SKM-1 (cell line): Measurements from ENCODE around the gene C1QTNF12.

Experiments
- DNase-seq: peaks from one replicate; lab custom pipeline; 2025; ENCODE audit not compliant: unreplicated experiment; lab: John Stamatoyannopoulos, UW

Gene C1QTNF12

GRCh38 chr1:1241588-1242219, 4.8 kb downstream of the C1QTNF12 start:
- DNase-seq = no peak

DNA sequence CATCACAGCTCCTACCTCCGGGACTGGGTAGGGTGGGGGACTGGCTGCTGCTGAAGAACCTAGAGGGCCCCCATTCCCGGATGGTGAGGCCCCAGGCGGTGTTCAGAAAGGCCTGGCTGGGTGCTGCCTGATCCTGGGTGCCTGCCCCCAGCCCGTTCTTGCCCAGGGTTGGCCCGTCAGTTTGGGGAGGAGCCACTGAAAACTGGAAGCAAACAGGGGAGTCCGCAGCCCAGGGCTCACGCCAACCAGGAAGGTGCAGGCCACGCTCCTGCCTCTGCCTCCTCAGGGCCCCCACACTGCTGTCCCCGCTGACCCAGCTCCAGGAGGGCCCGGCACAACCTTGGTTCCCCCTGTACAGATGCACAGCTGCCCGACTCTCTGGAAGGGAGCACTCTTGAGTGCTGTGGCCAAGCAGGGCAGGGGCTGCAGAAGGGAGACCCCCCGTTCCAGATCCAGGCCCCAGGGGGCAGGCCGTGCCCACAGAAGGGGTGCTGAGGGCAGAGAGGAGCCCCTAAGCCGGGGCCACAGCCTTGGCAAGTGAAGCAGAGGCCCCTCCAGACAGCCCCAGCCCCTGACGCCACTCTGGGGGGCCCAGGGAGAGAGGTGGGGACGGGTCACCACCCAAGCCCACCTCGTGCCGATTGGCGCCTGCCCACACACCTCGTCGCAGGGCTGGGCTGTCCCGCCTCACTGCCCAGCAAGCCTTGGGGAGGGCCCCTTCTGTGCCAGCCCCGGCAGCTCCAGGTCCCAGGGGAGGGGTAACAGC, 5.5 kb downstream of the C1QTNF12 start:
- no peak for DNase-seq

DNA sequence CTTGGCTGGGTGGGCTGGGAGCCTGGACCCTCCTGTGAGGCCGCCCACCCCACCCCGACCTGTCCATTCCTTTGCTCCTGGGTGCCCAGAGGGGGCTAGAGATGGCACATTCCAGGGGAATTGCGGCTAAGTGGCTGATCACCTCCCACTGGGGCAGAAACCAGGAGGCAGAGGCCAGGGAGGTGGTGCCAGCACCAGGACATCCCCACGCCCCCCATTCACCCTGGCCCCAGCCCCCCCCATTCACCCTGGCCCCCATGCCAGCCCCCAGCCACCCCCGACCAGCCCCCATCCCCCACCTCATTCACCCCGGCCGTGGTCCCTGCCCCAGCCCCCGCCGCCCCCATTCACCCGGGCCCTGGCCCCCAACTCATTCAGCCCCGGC, 6.2 kb downstream of the C1QTNF12 start:
- no peak for DNase-seq

DNA sequence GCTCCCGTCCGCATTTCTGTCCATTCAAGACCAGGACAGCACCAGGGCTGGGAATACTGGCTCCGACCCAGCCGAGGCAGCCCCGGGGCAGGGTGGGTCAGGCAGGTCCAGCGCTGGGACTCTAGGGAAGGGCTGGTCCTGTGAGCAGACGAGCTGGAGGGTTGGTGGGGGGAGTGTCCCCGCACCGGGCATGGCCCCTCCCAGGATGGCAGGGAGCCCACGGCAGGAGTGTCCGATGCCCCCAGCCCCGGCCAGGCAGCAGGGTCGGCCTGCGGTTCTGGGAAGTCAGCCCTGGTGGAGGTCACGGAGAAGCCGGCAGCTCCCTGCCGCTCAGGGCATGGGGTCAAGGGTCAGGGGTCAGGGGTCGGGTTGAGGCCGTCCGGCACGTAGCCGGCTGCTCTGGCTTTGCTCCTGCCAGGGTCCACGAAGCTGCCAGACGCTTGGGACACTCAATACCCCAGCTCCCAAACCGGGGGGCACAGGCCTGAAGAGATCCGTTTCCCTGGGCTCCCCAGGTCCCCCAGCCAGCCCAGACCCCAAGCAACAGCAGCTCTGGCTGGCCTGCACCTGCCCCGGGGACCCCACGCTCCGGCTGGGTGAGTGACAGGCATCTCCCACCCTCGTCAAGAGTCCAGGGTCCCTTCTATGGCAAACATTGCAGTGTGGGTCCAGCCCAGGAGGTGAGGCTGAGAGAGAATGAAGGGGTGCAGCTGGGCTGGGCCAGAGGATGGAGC, 6.7 kb downstream of the C1QTNF12 start:
- DNase-seq = no peak

DNA sequence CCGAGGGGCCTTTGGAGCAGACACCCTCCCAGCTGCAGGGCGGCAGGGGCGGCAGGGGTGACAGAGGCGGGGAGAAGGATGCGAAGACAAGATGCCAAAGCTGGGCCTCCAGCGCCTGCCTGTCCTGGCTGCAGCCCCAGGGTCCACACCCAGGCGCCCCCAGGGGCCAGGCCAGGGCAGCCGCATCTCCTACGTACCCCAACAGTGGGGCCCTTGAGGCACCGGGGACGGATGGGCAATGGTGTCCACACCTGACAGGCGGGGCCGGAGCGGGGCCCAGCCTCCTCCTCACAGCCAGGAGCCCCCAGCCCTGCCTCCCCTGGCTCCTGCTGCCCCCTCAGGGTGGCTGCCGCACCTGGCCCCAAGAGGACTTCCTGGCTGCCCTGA, 7.3 kb downstream of the C1QTNF12 start:
- no peak for DNase-seq

GRCh38 chr1:1238702-1239178, 7.8 kb downstream of the C1QTNF12 start:
- DNase-seq = no peak

GRCh38 chr1:1237874-1238701, 8.4 kb downstream of the C1QTNF12 start:
- DNase-seq = no peak

GRCh38 chr1:1236945-1237873, 9.3 kb downstream of the C1QTNF12 start:
- no peak for DNase-seq

DNA sequence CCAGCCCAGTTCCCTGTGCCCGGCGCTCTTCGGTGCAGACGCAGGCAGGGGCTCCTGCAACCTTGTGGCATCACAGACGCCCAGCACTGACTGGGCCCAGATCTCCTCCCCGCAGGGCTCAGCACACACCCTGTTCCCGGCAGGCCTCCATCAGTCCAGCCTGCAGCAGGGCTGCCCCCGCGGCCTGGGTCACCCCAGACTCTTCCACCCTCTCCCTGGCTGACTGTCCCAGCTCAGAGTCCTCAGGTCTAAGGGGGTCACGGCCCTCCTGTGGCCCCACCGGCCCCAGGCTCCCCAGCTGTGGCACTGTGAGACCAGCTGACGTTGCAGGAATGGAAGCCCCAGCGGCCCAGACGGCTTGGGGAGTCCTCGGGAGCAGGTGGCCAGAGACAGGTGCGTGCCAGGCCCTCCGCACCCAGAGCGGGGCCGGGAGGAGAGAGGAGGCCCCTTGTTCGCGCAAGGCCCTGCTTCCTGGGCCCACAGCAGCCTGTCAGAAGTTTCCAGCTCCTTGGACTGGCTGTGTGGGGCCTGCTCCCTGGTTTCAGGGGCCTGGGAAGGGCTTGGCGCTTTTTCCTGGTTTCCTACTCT, 10.3 kb downstream of the C1QTNF12 start:
- DNase-seq = no peak

DNA sequence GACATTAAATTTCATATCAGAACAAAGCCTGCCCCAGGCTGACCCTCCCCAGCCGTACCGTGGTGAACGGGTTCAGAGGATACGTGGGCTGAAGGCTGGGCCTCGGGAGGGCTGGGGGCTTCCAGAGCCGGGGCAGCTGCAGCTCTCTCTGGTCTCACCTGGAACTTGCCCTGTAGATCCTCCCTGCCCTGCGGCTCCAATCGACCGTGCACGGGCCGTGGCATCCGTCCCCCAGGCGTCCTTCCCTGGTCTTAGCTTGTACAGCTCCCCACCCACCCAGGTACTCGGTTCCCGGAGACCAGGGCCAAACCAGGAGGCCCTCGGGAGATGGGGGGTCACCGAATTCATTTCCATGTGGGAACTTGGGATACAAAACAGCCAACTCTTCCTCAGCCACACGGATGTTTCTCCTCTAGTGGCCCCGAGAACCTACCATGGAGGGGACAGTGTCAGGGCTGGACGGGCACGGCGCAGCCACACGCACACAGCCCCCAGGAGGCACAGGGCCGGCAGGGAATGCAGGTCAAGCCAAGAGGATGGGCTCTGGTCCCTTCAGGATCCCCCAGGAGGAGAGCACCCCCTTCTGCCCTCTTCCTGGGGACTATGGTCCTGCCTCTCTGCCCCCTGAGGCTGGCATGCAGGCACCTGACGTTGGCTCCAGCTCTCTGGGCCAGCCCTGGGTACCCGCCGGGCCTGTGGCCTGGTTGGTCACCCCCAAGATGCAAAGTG, 11.3 kb downstream of the C1QTNF12 start:
- DNase-seq = no peak

DNA sequence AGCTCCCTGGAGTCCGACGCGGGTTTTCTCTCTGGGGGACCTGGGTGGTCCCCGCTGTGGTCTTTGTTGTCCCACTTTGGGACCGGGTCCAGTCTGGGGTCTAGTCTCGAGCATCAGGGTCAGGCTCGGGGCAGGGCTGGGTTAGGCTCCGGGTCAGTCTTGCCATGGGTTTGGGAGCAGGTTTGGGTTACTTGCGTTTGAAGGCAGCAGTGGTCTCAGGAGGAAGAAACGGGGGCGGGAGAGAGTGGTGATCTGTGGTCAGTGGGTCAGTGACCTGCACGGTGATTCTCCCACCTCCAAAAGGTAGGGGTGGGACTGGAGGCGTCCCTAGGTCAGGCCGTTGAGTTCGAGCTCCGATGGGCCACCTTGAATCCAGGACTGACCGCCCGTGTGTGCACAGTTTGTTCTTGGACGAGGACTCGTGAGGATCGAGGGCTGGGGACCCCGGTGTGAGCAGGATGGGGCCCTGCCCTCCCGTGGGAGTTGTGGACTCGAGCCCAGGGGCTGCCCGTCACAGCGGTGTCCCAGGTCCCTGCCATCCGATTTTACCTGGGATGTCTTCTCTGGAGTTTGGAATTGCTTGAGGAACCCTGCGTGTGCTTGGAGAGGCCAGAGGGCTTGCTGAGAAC, 12.2 kb downstream of the C1QTNF12 start:
- no peak for DNase-seq

DNA sequence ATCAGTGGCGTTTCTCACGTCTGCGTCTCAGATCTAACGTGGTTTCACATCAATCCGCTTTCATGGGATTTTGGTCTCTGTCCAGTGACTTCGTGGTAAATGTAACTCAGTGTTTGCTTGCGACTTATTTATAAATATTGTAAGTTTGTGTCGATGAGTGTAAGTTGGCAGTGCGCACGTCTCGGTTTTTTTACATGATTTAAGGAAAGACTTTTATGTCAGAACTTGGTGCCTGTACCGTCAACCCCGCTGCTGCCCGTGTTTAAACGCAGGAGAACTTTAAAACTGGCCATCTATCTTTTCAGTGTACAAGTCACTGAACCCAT, 13.0 kb downstream of the C1QTNF12 start:
- no peak for DNase-seq

DNA sequence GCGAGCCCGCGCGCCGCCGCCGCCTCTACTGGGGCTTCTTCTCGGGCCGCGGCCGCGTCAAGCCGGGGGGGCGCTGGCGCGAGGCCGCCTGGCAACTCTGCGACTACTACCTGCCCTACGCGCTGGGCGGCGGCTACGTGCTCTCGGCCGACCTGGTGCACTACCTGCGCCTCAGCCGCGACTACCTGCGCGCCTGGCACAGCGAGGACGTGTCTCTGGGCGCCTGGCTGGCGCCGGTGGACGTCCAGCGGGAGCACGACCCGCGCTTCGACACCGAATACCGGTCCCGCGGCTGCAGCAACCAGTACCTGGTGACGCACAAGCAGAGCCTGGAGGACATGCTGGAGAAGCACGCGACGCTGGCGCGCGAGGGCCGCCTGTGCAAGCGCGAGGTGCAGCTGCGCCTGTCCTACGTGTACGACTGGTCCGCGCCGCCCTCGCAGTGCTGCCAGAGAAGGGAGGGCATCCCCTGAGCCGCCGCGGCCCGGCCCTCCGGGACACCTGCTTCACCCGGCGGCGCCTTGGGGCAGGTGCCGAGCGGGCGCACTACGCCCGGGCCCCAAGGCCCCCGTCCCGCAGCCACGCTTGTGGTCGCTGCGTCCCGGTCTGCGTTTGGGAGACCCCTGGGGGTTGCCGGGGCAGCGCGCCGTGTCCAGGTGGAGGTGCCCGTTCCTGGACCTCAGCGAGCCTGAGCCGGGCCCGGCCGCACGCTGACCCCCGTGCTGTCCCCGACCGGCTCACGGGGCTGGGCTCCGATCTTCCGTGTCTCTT, 13.5 kb downstream of the C1QTNF12 start:
- no peak for DNase-seq

GRCh38 chr1:1232208-1232795, 14.2 kb downstream of the C1QTNF12 start, which contains the start of gene B3GALT6:
TSS of gene B3GALT6 (plus strand) at chr1:1232237. CDS start at chr1:1232279, 42 bp downstream.
- DNase-seq = no peak

DNA sequence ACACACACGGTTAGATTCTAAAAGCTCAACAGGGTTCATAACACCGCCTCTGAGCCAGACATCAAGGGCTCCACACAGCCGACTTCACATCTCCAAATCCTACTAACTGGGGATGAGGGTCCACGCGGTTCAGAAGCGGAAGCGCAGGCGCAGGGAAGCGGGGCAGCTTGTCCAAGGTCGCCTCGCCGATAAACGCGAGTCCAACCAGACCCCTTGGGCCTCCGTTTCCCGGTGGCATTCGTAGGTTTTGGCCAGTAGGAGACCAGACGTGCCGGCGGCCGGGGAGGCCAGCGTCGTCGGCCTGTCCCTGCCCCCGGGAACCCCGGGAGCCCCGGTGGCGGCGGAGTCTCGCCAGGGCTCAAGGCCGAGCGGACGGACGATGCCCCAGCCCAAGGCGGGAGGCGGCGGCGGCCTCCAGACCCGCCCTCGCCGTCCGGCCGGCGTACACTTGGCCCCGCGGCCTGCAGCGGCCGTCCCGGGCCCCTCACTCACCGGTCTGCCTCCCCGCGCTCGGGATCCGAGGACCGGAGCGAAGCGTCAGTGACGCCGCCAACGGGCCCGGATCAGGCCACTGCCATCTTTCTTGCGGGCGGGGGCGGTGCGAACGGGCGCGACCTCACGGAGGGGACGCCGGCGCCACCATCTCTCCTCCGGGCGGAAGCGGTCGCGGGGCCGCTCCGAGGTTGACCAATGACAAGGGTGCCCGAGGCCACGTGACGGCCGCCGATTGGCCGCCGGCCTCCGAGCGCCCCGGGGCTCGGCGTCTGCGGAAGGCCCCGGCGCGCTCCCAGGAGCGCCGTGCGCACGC, 14.9 kb downstream of the C1QTNF12 start, which contains the start of gene SDF4:
SDF4 (minus strand) TSS at position 602 of the 808 bp plus-strand sequence. CDS start 3,229 bp downstream, outside the sequence.
- peak; percentile 79 for DNase-seq

DNA sequence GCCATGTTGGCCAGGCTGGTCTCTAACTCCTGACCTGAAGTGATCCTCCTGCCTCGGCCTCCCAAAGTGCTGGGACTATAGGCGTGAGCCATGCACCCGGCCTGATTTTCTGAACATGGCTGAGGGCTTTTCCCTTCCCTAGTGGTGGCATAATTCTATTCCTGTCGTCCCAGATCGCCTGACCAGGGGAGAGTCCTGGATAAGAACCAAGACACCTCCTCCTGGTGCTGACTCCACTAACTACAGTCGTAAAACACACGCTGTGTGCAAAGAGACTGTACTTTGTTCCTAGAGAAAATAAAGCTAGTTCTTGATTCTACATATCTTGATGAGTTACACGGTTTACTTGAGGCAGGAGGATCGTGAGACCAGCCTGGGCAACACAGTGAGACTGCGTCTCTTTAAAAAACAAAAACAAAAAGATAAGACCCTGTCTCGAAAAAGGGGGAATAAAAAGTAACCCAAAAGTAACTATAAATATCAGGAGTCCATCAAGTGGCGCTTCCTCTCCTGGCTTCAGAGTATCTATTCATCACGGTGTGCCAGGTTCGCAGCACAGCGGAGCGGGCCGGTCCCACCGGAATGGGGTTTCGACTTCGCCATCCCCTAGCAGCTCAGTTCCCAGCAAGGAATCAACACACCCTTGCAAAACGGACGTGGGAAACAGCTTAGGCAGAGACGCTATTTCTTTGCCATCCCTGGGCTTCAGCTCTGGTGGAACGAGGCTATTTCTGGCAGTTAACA, 15.7 kb downstream of the C1QTNF12 start:
- DNase-seq = no peak
